GM13976 (cell line): ENCODE measurements around the gene ZNF37A.

Experiments used
- DNase-seq: peaks from one replicate; pipeline ENCODE4 v3.0.0; 2012; ENCODE audit warnings: low spot score
- in situ Hi-C: fragments of 300-500 bp; cut with MboI; formaldehyde crosslinking; loops from one replicate; pipeline ENCODE4 v1.12.0; 2022; ENCODE audit warnings: low sequenced_read_pairs, mixed read lengths, inconsistent platforms; ENCODE audit not compliant: unreplicated experiment
- TF ChIP-seq, protein P1 (sequence below): IDR thresholded peaks from 2 replicates; pipeline ENCODE4 v1.5.1; 2012; ENCODE audit warnings: borderline replicate concordance, mild to moderate bottlenecking; ENCODE audit not compliant: insufficient read depth; ENCODE audit errors: extremely low read depth, missing control alignments, control extremely low read depth

ZNF37A gene

DNA sequence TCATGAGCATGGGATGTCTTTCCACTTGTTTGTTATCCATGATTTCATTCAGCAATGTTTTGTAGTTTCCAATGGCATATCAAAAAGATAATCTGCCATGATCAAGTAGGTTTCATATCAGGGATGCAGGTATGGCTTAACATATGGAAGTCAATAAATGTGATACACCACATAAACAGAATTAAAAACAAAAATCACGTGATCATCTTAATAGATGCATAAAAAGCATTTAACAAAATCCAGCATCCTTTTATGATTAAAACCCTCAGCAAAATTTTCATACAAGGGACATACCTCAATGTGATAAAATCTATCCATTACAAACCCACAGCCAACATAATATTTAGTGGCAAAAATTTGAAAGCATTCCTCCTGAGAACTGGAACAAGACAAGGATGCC is 90.3 kb downstream of the ZNF37A start:
- in situ Hi-C loops, result no loop called here
- DNase-seq, result no peak
- TF ChIP-seq, protein P1, sequence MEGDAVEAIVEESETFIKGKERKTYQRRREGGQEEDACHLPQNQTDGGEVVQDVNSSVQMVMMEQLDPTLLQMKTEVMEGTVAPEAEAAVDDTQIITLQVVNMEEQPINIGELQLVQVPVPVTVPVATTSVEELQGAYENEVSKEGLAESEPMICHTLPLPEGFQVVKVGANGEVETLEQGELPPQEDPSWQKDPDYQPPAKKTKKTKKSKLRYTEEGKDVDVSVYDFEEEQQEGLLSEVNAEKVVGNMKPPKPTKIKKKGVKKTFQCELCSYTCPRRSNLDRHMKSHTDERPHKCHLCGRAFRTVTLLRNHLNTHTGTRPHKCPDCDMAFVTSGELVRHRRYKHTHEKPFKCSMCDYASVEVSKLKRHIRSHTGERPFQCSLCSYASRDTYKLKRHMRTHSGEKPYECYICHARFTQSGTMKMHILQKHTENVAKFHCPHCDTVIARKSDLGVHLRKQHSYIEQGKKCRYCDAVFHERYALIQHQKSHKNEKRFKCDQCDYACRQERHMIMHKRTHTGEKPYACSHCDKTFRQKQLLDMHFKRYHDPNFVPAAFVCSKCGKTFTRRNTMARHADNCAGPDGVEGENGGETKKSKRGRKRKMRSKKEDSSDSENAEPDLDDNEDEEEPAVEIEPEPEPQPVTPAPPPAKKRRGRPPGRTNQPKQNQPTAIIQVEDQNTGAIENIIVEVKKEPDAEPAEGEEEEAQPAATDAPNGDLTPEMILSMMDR, result no peak
